Lower leg skin (tissue), 4 donors: Measurements from ENCODE around the gene COMT. TPM values are rescaled to one million over a fixed set of nuclear protein-coding genes. Genes with fewer than 3 reads are reported as not detected.
"Not testable (repeated sequence)": the region's sequence is repeated elsewhere in the genome, so short reads cannot be mapped to it uniquely, and the experiment has no call there.

ENCODE experiments used
- DNase-seq, 2 donors: peaks; one replicate each; pipeline ENCODE4 v3.0.0-alpha.2; 2019; ENCODE audit warnings: low spot score in 2 of 2
- H3K4me3 ChIP-seq: fragments of 200-600 bp; sonication (generic); 2 replicates; pipeline ENCODE4 v1.5.1; 2017; ENCODE audit warnings: mild to moderate bottlenecking, low read depth; ENCODE audit not compliant: poor library complexity, severe bottlenecking
- CTCF ChIP-seq, 3 donors: fragments of 450-650 bp; IDR thresholded peaks; one replicate each; pipeline ENCODE4 v1.5.1; 2016; ENCODE audit warnings: antibody characterized with exemption in 3 of 3, mild to moderate bottlenecking in 3 of 3, moderate library complexity in 2 of 3
- POLR2A ChIP-seq, 2 donors: fragments of 450-650 bp; IDR thresholded peaks; one replicate each; pipeline ENCODE4 v1.6.1; 2016 to 2017; ENCODE audit warnings: antibody characterized with exemption in 2 of 2, mild to moderate bottlenecking in 1 of 2, moderate library complexity in 1 of 2
- WGBS, 2 donors: methylation state at CpG; one replicate each; pipeline ENCODE4 v1.1.5; 2018; 5-methylcytosine and 5-hydroxymethylcytosine counted together
- intact Hi-C: fragments of 100-400 bp; cut with DNase I; formaldehyde crosslinking; loops from one replicate; pipeline ENCODE4 v1.15.0; 2023; ENCODE audit warnings: low total_unique reads
- total RNA-seq, 4 donors: library from RNA; depleted of rRNA; stranded (reverse); fragments of >200 nt; gene quantifications; one replicate each; pipeline ENCODE4 v1.1.0, GENCODE V29; 2016

COMT gene
- total RNA-seq, 4 donors from 2014 or later: 224 to 306 (median 272) TPM

DNA sequence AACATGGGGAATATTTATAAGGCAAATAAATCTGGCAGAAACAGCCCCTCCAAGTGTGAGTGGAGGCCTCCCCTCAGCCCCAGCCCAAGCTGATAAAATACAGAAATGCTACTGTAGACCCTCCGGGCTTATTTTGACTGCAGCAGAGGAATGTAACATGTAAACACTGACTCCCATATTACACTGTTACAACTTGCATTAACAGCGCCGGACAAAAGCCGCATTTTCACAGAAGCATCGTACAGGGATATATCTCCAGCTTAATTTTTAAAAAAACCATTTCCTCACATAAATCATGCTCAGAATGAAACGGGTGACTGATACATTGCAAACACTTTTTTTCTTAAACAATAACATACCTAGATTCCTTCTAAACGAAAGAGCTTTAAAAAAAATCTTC, 36.6 kb upstream of the COMT start:
- 85 to 88% methylated on average over 7 of the region's 7 CpGs for WGBS, 2 donors
- TF ChIP-seq POLR2A (IDR thresholded peaks at IDR 0.05) (no peak), CTCF (IDR thresholded peaks at IDR 0.05) (no peak)
- no peak overlapping the region for H3K4me3 ChIP-seq
- intact Hi-C loops: no loop called here
- no peak for DNase-seq

- TF ChIP-seq POLR2A (IDR thresholded peaks at IDR 0.05) (no peak), CTCF (IDR thresholded peaks at IDR 0.05) (no peak)
- 87 to 89% methylated on average over 20 to 22 of the region's 22 CpGs for WGBS, 2 donors
- DNase-seq: no peak
- H3K4me3 ChIP-seq: no peak overlapping the region
- intact Hi-C loops: no loop called here
These were observed 36.0 kb upstream of the COMT start for GRCh38 chr22:19905347-19906276.

DNA sequence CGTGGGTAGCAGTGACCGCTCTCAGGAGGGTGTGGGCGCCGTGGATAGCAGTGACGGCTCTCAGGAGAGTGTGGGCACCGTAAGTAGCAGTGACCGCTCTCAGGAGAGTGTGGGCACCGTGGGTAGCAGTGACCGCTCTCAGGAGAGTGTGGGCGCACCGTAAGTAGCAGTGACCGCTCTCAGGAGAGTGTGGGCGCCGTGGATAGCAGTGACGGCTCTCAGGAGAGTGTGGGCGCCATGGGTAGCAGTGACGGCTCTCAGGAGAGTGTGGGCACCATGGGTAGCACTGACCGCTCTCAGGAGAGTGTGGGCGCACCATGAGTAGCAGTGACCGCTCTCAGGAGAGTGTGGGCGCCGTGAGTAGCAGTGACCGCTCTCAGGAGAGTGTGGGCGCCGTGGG, 34.7 kb upstream of the COMT start:
- intact Hi-C loops, DNase-seq, H3K4me3 ChIP-seq: not testable (repeated sequence)
- 93 to 94% methylated on average over 25 of the region's 25 CpGs for WGBS, 2 donors

DNA sequence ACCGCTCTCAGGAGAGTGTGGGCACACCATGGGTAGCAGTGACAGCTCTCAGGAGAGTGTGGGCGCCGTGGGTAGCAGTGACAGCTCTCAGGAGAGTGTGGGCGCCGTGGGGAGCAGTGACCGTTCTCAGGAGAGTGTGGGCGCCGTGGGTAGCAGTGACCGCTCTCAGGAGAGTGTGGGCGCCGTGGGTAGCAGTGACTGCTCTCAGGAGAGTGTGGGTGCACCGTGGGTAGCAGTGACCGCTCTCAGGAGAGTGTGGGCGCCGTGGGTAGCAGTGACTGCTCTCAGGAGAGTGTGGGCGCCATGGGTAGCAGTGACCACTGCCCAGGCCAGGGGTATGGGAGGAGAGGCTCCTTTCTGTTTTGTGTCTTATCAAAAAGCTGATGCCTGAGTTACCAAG, 33.7 kb upstream of the COMT start:
- DNase-seq, H3K4me3 ChIP-seq, intact Hi-C loops: not testable (repeated sequence)
- WGBS, 2 donors: 94 to 95% methylated on average over 13 to 15 of the region's 16 CpGs

GRCh38 chr22:19909350-19910179, 32.0 kb upstream of the COMT start:
- intact Hi-C loops: no loop called here
- TF ChIP-seq POLR2A (IDR thresholded peaks at IDR 0.05) (no peak), CTCF (IDR thresholded peaks at IDR 0.05) (peak in 1 of 3 donors; percentile 79)
- WGBS, 2 donors: 35 to 40% methylated on average over 6 of the region's 6 CpGs
- DNase-seq: peak; percentile 81 to 97
- no peak overlapping the region for H3K4me3 ChIP-seq

DNA sequence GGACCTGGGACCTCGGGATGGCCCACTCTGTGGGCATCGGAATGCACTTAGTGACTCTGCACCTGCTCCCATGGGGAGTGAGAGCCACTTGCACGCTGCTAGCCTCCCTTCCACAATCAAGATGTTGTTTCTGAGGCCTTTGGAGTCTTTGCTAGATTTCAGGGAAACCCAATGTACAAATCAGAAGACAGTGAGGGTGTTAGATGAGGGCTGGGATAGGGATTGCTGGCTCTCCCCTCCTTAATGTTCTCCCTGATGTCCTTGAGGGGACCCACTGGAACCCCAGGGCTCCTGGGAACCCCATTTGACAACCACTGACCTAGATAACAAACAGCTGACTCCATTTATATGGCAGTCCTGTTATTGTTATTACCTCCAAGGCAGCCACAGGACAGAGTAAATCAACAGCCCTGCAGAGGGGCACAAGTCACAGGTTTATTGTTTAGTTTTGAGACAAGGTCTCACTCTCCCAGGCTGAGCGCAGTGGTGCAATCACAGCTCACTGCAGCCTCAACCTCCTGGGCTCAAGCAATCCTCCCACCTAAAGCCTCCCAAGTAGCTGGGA, 31.3 kb upstream of the COMT start:
- DNase-seq: no peak
- H3K4me3 ChIP-seq: no peak overlapping the region
- TF ChIP-seq CTCF (IDR thresholded peaks at IDR 0.05) (no peak), POLR2A (IDR thresholded peaks at IDR 0.05) (no peak)
- intact Hi-C loops: no loop called here
- WGBS, 2 donors: 39 to 46% methylated on average over 3 to 4 of the region's 4 CpGs
